K562 (cell line): Measurements from ENCODE around the gene ROBO2. TPM values are rescaled to one million over a fixed set of nuclear protein-coding genes. Genes with fewer than 3 reads are reported as not detected.

Experiments used
- ATAC-seq: fragments of 200-7000 bp; cut with Tn5 transposase; 3 replicates; pipeline ENCODE4 v1.9.1; 2020; ENCODE audit warnings: moderate library complexity
- BruUV-seq: library from RNA; stranded (reverse); fragments of 400-500 nt; replicated peaks from 2 replicates; lab custom pipeline; 2021; lab: Mats Ljungman, UMichigan
- CTCF ChIA-PET: fragments of 300-600 bp; formaldehyde crosslinking; extraction: SDS; loops from one replicate; lab custom pipeline; 2021; ENCODE audit warnings: low intra/inter-chr PET ratio; lab: Yijun Ruan, JAX
- POLR2A ChIA-PET: fragments of 300-600, 350-650 bp; sonication (Branson Sonifier 250); formaldehyde crosslinking; extraction: SDS; loops from one replicate; lab custom pipeline; 2021; ENCODE audit warnings: antibody characterized with exemption, inconsistent platforms; lab: Yijun Ruan, JAX
- DNase-seq, 4 experiments: peaks; one replicate each; pipeline versions ENCODE4 v3.0.0 to v3.0.0-alpha.2; 2011 to 2018; ENCODE audit warnings: low spot score in 3 of 4, mixed read lengths in 3 of 4; ENCODE audit errors: extremely low read depth in 1 of 4
- FAIRE-seq: peaks from 2 replicates; lab custom pipeline; 2011; peaks lifted over from hg19 to GRCh38; lab: Jason Lieb, UNC
- H2AFZ ChIP-seq: 2 replicates; pipeline ENCODE4 v1.6.0; 2011; ENCODE audit warnings: low read depth, low read length, control low read depth, inconsistent platforms
- H3K27ac ChIP-seq: fragments of 200-600 bp; 3 replicates; pipeline ENCODE4 v1.8.0; 2011; ENCODE audit warnings: low read depth, mild to moderate bottlenecking, control low read depth, inconsistent platforms, low read length, moderate library complexity, mixed read lengths; ENCODE audit errors: extremely low read depth
- H3K27me3 ChIP-seq, 2 experiments: fragments of 300-600 bp in 1 of 2; 2 replicates in 1 of 2; 3 replicates in 1 of 2; pipeline versions ENCODE4 v1.6.0 to v1.8.0; 2011; ENCODE audit warnings: inconsistent platforms in 2 of 2, low read length in 2 of 2, mild to moderate bottlenecking in 1 of 2, mixed read lengths in 1 of 2, moderate library complexity in 1 of 2; ENCODE audit not compliant: control insufficient read depth in 2 of 2, insufficient read depth in 2 of 2
- H3K36me3 ChIP-seq: fragments of 300-600 bp; 3 replicates; pipeline ENCODE4 v1.8.0; 2011; ENCODE audit warnings: mild to moderate bottlenecking, low read length, inconsistent platforms; ENCODE audit not compliant: control insufficient read depth, insufficient read depth
- H3K4me1 ChIP-seq, 2 experiments: fragments of 200-600 bp in 1 of 2; replicated peaks in 1 of 2; 2 replicates in 1 of 2; 3 replicates in 1 of 2; pipeline versions ENCODE4 v1.5.1 to v1.8.0; 2011; ENCODE audit warnings: inconsistent platforms in 2 of 2, low read length in 2 of 2, mild to moderate bottlenecking in 1 of 2, mixed read lengths in 1 of 2, moderate library complexity in 1 of 2; ENCODE audit not compliant: control insufficient read depth in 2 of 2, insufficient read depth in 2 of 2
- H3K4me2 ChIP-seq: 2 replicates; pipeline ENCODE4 v1.6.1; 2011; ENCODE audit warnings: low read length, control low read depth, inconsistent platforms, mixed read lengths; ENCODE audit not compliant: insufficient read depth
- H3K4me3 ChIP-seq: fragments of 200-600 bp; sonication (generic), shearing (Covaris generic); 2 replicates; pipeline ENCODE4 v1.5.1; 2016; ENCODE audit warnings: control low read depth, inconsistent platforms
- H3K79me2 ChIP-seq: fragments of 200-600 bp; 3 replicates; pipeline ENCODE4 v1.8.0; 2011; ENCODE audit warnings: low read length, inconsistent platforms; ENCODE audit not compliant: control insufficient read depth, insufficient read depth
- H3K9ac ChIP-seq, 2 experiments: 2 replicates each; pipeline versions ENCODE4 v1.6.0 to v1.6.1; 2011; ENCODE audit warnings: low read depth in 2 of 2, low read length in 2 of 2, control low read depth in 1 of 2, inconsistent platforms in 1 of 2, mild to moderate bottlenecking in 1 of 2, mixed read lengths in 1 of 2; ENCODE audit not compliant: insufficient read depth in 1 of 2
- H3K9me1 ChIP-seq: one replicate; pipeline ENCODE4 v1.6.0; 2011; ENCODE audit warnings: inconsistent platforms, mild to moderate bottlenecking, low read length, moderate library complexity; ENCODE audit not compliant: control insufficient read depth, insufficient read depth
- H3K9me3 ChIP-seq: replicated peaks from 2 replicates; pipeline ENCODE4 v1.5.1; 2011; ENCODE audit warnings: low read depth, low read length, inconsistent platforms; ENCODE audit not compliant: control insufficient read depth, insufficient read depth
- H4K20me1 ChIP-seq: replicated peaks from 2 replicates; pipeline ENCODE4 v1.6.1; 2011; ENCODE audit warnings: low read length, inconsistent platforms, mixed read lengths; ENCODE audit not compliant: control insufficient read depth, insufficient read depth
- ATF1 ChIP-seq, 2 experiments: fragments of 450-650 bp in 1 of 2; IDR thresholded peaks; 2 replicates each; pipeline ENCODE4 v1.6.1; 2016; ENCODE audit warnings: missing compliant biosample characterization in 1 of 2, missing genetic modification characterization in 1 of 2
- FOS ChIP-seq: IDR thresholded peaks from 3 replicates; pipeline ENCODE4 v1.6.1; 2011; ENCODE audit not compliant: insufficient read length; ENCODE audit errors: extremely low read depth
- KLF16 ChIP-seq: IDR thresholded peaks from 2 replicates; pipeline ENCODE4 v1.6.1; 2016; ENCODE audit warnings: antibody characterized with exemption
- MAZ ChIP-seq, 2 experiments: fragments of 450-650 bp in 1 of 2; sonication (generic) in 1 of 2; formaldehyde crosslinking; IDR thresholded peaks in 1 of 2; conservative IDR thresholded peaks in 1 of 2; 2 replicates each; pipeline versions ENCODE4 v1.4.0 to v1.5.0; 2020; ENCODE audit warnings: mild to moderate bottlenecking in 1 of 2, missing genetic modification reagents in 1 of 2
- MTA3 ChIP-seq: fragments of 450-650 bp; formaldehyde crosslinking; IDR thresholded peaks from 2 replicates; pipeline ENCODE4 v1.6.1; 2017; ENCODE audit warnings: mild to moderate bottlenecking, borderline replicate concordance
- MYBL2 ChIP-seq, 2 experiments: fragments of 450-650 bp in 1 of 2; sonication (generic) in 1 of 2; formaldehyde crosslinking in 1 of 2; IDR thresholded peaks; 2 replicates each; pipeline versions ENCODE4 v1.6.1 to v1.8.1; 2017 to 2022; ENCODE audit warnings: borderline replicate concordance in 1 of 2, inconsistent platforms in 1 of 2, low read depth in 1 of 2, mild to moderate bottlenecking in 1 of 2, missing genetic modification reagents in 1 of 2, moderate library complexity in 1 of 2
- NCOA1 ChIP-seq: fragments of 450-650 bp; IDR thresholded peaks from 2 replicates; pipeline ENCODE4 v1.6.1; 2016; ENCODE audit warnings: low read depth
- POLR2A ChIP-seq: fragments of 450-650 bp; conservative IDR thresholded peaks from 2 replicates; pipeline ENCODE4 v1.6.1; 2016
- POLR2B ChIP-seq: fragments of 450-650 bp; IDR thresholded peaks from 2 replicates; pipeline ENCODE4 v1.6.1; 2018; ENCODE audit warnings: low read depth; ENCODE audit not compliant: partially characterized antibody
- RAD21 ChIP-seq, 2 experiments: fragments of 250-450 bp in 1 of 2; fragments of 450-650 bp in 1 of 2; sonication (Bioruptor Pico) in 1 of 2; formaldehyde crosslinking in 1 of 2; IDR thresholded peaks in 1 of 2; conservative IDR thresholded peaks in 1 of 2; 2 replicates each; pipeline versions ENCODE4 v1.4.0 to v1.8.0; 2020 to 2022; ENCODE audit warnings: mild to moderate bottlenecking in 2 of 2, moderate library complexity in 1 of 2
- SRSF3 ChIP-seq: fragments of 200-400 bp; formaldehyde crosslinking; IDR thresholded peaks from 2 replicates; pipeline ENCODE4 v1.6.1; 2016; ENCODE audit warnings: mild to moderate bottlenecking, low read length, moderate library complexity; ENCODE audit not compliant: insufficient read depth
- TCF7 ChIP-seq: sonication (generic); IDR thresholded peaks from 2 replicates; pipeline ENCODE4 v1.6.1; 2016; ENCODE audit warnings: antibody characterized with exemption, borderline replicate concordance
- ZNF12 ChIP-seq: sonication (generic); formaldehyde crosslinking; IDR thresholded peaks from 2 replicates; pipeline ENCODE4 v1.4.0; 2020; ENCODE audit warnings: mild to moderate bottlenecking, missing genetic modification reagents
- ZNF133 ChIP-seq: fragments of 250-450 bp; sonication (Bioruptor Pico); IDR thresholded peaks from 2 replicates; pipeline ENCODE4 v1.4.0; 2020; ENCODE audit warnings: mild to moderate bottlenecking
- ZNF253 ChIP-seq: fragments of 250-450 bp; sonication (Bioruptor Pico); conservative IDR thresholded peaks from 2 replicates; pipeline ENCODE4 v1.6.1; 2021; ENCODE audit warnings: mild to moderate bottlenecking
- ZNF311 ChIP-seq: fragments of 250-450 bp; sonication (Bioruptor Pico); IDR thresholded peaks from 2 replicates; pipeline ENCODE4 v1.4.0; 2020; ENCODE audit warnings: mild to moderate bottlenecking, moderate library complexity
- ZNF644 ChIP-seq: fragments of 200-800 bp; sonication (Bioruptor generic); IDR thresholded peaks from 2 replicates; pipeline ENCODE4 v1.6.1; 2016; ENCODE audit warnings: low read depth, missing genetic modification characterization, missing compliant biosample characterization
- WGBS: fragments of 100-300 bp; shearing (Covaris generic); methylation state at CpG from one replicate; pipeline ENCODE4 v1.1.6; 2016; ENCODE audit warnings: low coverage, mixed read lengths; ENCODE audit not compliant: insufficient coverage; ENCODE audit errors: missing lambda C conversion rate; 5-methylcytosine and 5-hydroxymethylcytosine counted together
- in situ Hi-C: fragments of 300-500 bp; cut with MboI; formaldehyde crosslinking; loops from 4 replicates; pipeline ENCODE4 v1.15.0; 2018; ENCODE audit warnings: inconsistent platforms, mixed read lengths
- intact Hi-C: fragments of 100-400 bp; cut with micrococcal nuclease; formaldehyde crosslinking; loops from 2 replicates; pipeline ENCODE4 v1.14.2; 2022
- polyA plus RNA-seq, 8 experiments: library from polyadenylated mRNA; depleted of rRNA in 4 of 8; stranded (reverse) in 5 of 8; unstranded in 3 of 8; fragments of >200 nt; fragmentation: Nextera tagmentation in 2 of 8; fragmentation: Illumina TruSeq in 1 of 8; extraction: Ambion mirVana in 2 of 8; extraction: Trizol in 1 of 8; gene quantifications; 2 replicates each; pipeline versions ENCODE4 v1.2.1 to v1.2.3, GENCODE V29; 2011 to 2014; ENCODE audit warnings: inconsistent platforms in 1 of 8, missing spikeins in 1 of 8
- total RNA-seq, 7 experiments: library from RNA; depleted of rRNA in 6 of 7; stranded (reverse); fragments of >200 nt in 6 of 7; fragmentation: Illumina TruSeq in 2 of 7; extraction: Trizol in 2 of 7; gene quantifications; 2 replicates each; pipeline versions ENCODE4 v1.2.1 to v1.2.3, GENCODE V29; 2011 to 2021; ENCODE audit warnings: low replicate concordance in 1 of 7
- TF ChIP-seq, protein P1 (sequence below): sonication (generic); formaldehyde crosslinking; IDR thresholded peaks from 2 replicates; pipeline ENCODE4 v1.8.1; 2023; ENCODE audit warnings: mild to moderate bottlenecking, missing genetic modification reagents
- TF ChIP-seq, protein P2 (sequence below): fragments of 200-400 bp; formaldehyde crosslinking; IDR thresholded peaks from 2 replicates; pipeline ENCODE4 v1.6.1; 2017; ENCODE audit warnings: mild to moderate bottlenecking, low read depth, low read length, moderate library complexity

ROBO2 gene
- total and polyA plus RNA-seq, 9 of the 15 experiments (the other 6 are each of a cell fraction or from before 2014, with no cell fraction given): 0.84 to 3.0 (median 1.7) TPM

DNA sequence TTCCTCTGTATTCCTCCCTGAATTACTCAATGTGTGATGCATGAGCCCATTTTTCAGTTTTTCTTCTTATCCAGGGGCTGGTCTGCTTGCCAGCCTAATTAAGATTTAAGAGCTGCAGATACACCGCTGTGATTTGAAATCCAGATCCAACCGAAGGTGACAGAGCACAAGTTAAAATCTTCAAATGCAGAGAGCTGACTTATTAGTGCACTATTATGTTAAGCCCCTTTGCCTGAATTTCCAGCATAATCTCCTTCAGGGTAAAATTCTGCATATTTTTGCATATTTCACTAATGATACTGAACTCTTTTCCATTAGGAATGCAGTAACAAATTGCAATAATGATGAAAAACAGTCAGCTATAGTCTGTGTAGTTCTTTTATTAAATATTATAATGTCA is 583.6 kb downstream of the ROBO2 start:
- H3K9me3 ChIP-seq: no peaks in the 10 kb centered on the region
- CTCF ChIA-PET: no interaction called here
- no peak overlapping the region for H3K27ac ChIP-seq
- H3K9ac ChIP-seq: no peak overlapping the region
- no peaks in the 10 kb centered on the region for H3K4me1 ChIP-seq
- BruUV-seq: no TSS peak
- H2AFZ ChIP-seq: no peak overlapping the region
- POLR2A ChIA-PET: no interaction called here
- ATAC-seq: no peak
- intact Hi-C loops (no loop called here), in situ Hi-C loops (no loop called here)
- 0% methylated on average over 2 of the region's 2 CpGs for WGBS
- no peak overlapping the region for H3K4me2 ChIP-seq
- H3K79me2 ChIP-seq: no peaks in the 10 kb centered on the region
- no peaks in the 10 kb centered on the region for H3K27me3 ChIP-seq
- no peaks in the 10 kb centered on the region for H3K36me3 ChIP-seq
- FAIRE-seq: no peak
- H3K4me3 ChIP-seq: no peak overlapping the region
- H3K9me1 ChIP-seq: no peaks in the 10 kb centered on the region
- no peak for DNase-seq
- no peaks in the 10 kb centered on the region for H4K20me1 ChIP-seq
- TF ChIP-seq POLR2B: no peak
- TF ChIP-seq POLR2A: no peak
- no peak for TF ChIP-seq ZNF133 (CRISPR knock-in tag)
- TF ChIP-seq ZNF253: no peak
- TF ChIP-seq ZNF311 (CRISPR knock-in tag): no peak
- no peak for TF ChIP-seq TCF7
- no peak for TF ChIP-seq NCOA1
- no peak for TF ChIP-seq RAD21 (CRISPR knock-in tag; conservative IDR thresholded peaks at IDR 0.05 in 1 of 2, IDR thresholded peaks at IDR 0.05 in 1 of 2)
- TF ChIP-seq SRSF3: no peak
- TF ChIP-seq, protein P1, sequence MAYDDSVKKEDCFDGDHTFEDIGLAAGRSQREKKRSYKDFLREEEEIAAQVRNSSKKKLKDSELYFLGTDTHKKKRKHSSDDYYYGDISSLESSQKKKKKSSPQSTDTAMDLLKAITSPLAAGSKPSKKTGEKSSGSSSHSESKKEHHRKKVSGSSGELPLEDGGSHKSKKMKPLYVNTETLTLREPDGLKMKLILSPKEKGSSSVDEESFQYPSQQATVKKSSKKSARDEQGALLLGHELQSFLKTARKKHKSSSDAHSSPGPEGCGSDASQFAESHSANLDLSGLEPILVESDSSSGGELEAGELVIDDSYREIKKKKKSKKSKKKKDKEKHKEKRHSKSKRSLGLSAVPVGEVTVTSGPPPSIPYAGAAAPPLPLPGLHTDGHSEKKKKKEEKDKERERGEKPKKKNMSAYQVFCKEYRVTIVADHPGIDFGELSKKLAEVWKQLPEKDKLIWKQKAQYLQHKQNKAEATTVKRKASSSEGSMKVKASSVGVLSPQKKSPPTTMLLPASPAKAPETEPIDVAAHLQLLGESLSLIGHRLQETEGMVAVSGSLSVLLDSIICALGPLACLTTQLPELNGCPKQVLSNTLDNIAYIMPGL (CRISPR knock-in tag): no peak
- no peak for TF ChIP-seq MYBL2 (IDR thresholded peaks at IDR 0.05; ENCODE audit: low read depth)
- TF ChIP-seq MYBL2 (CRISPR knock-in tag; IDR thresholded peaks at IDR 0.05; ENCODE audit: borderline replicate concordance): no peak
- no peak for TF ChIP-seq ZNF12 (CRISPR knock-in tag)
- TF ChIP-seq KLF16: no peak
- no peak for TF ChIP-seq MAZ (CRISPR knock-in tag; conservative IDR thresholded peaks at IDR 0.05 in 1 of 2, IDR thresholded peaks at IDR 0.05 in 1 of 2)
- TF ChIP-seq ATF1 (CRISPR knock-in tag; IDR thresholded peaks at IDR 0.05): no peak
- TF ChIP-seq ATF1 (tag; IDR thresholded peaks at IDR 0.05): no peak
- TF ChIP-seq, protein P2, sequence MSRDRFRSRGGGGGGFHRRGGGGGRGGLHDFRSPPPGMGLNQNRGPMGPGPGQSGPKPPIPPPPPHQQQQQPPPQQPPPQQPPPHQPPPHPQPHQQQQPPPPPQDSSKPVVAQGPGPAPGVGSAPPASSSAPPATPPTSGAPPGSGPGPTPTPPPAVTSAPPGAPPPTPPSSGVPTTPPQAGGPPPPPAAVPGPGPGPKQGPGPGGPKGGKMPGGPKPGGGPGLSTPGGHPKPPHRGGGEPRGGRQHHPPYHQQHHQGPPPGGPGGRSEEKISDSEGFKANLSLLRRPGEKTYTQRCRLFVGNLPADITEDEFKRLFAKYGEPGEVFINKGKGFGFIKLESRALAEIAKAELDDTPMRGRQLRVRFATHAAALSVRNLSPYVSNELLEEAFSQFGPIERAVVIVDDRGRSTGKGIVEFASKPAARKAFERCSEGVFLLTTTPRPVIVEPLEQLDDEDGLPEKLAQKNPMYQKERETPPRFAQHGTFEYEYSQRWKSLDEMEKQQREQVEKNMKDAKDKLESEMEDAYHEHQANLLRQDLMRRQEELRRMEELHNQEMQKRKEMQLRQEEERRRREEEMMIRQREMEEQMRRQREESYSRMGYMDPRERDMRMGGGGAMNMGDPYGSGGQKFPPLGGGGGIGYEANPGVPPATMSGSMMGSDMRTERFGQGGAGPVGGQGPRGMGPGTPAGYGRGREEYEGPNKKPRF: no peak
- TF ChIP-seq ZNF644 (tag): no peak
- no peak for TF ChIP-seq FOS
- TF ChIP-seq MTA3: no peak
